NCI-H2107 treated with DMSO at 0.1 percent for 48 hours (cell line): ENCODE measurements around the gene ZNF154.

ENCODE experiments used
- DNase-seq: peaks from one replicate; lab custom pipeline; 2025; ENCODE audit not compliant: unreplicated experiment; lab: John Stamatoyannopoulos, UW

ZNF154 gene

GRCh38 chr19:57682226-57682766, 26.7 kb downstream of the ZNF154 start:
- no peak for DNase-seq

- DNase-seq = no peak
These were observed 33.1 kb downstream of the ZNF154 start for GRCh38 chr19:57675881-57676280.

- DNase-seq = no peak
These were observed 36.5 kb downstream of the ZNF154 start for GRCh38 chr19:57672466-57672865.

- no peak for DNase-seq
These were observed 37.7 kb downstream of the ZNF154 start for GRCh38 chr19:57671124-57671895.

GRCh38 chr19:57668635-57669034, 40.4 kb downstream of the ZNF154 start, which contains the start of gene ZSCAN4:
Gene ZSCAN4, plus strand, starts transcription at chr19:57668935. Its CDS starts 7,211 bp downstream, at chr19:57676146.
- no peak for DNase-seq

- no peak for DNase-seq
These were observed 41.8 kb downstream of the ZNF154 start for GRCh38 chr19:57667228-57667627.

- peak; percentile 42 for DNase-seq
These were observed 43.7 kb downstream of the ZNF154 start for GRCh38 chr19:57665261-57665806.

GRCh38 chr19:57664269-57665127, 44.5 kb downstream of the ZNF154 start:
- peak; percentile 14 for DNase-seq

- no peak for DNase-seq
These were observed 52.7 kb downstream of the ZNF154 start for GRCh38 chr19:57656346-57656745.

- DNase-seq = no peak
These were observed 53.6 kb downstream of the ZNF154 start for GRCh38 chr19:57655443-57655842.

GRCh38 chr19:57653689-57654088, 55.3 kb downstream of the ZNF154 start:
- no peak for DNase-seq

- DNase-seq = no peak
These were observed 57.4 kb downstream of the ZNF154 start for GRCh38 chr19:57651654-57651996.

GRCh38 chr19:57648331-57649003, 60.5 kb downstream of the ZNF154 start:
- peak; percentile 5 for DNase-seq
